HG03342 (cell line): ENCODE measurements around the gene INPP1.

Source experiments
- ATAC-seq: cut with Tn5 transposase; IDR thresholded peaks from one replicate; pipeline ENCODE4 v1.9.1; 2021; ENCODE audit warnings: mild to moderate bottlenecking, moderate library complexity; ENCODE audit not compliant: unreplicated experiment

Gene INPP1

GRCh38 chr2:190360561-190360960, 17.2 kb downstream of the INPP1 start:
- no peak for ATAC-seq

GRCh38 chr2:190360965-190361364, 17.6 kb downstream of the INPP1 start:
- no peak for ATAC-seq

GRCh38 chr2:190361572-190361971, 18.2 kb downstream of the INPP1 start:
- no peak for ATAC-seq

GRCh38 chr2:190362894-190363293, 19.5 kb downstream of the INPP1 start:
- no peak for ATAC-seq

GRCh38 chr2:190365499-190366204, 22.3 kb downstream of the INPP1 start:
- ATAC-seq = no peak

GRCh38 chr2:190366248-190366753, 22.9 kb downstream of the INPP1 start:
- no peak for ATAC-seq

GRCh38 chr2:190367091-190367490, 23.7 kb downstream of the INPP1 start:
- ATAC-seq = no peak

- ATAC-seq = no peak
These were observed 26.2 kb downstream of the INPP1 start for GRCh38 chr2:190369635-190370034.

GRCh38 chr2:190376083-190376482, 32.7 kb downstream of the INPP1 start:
- ATAC-seq = no peak

- ATAC-seq = no peak
These were observed 33.3 kb downstream of the INPP1 start for GRCh38 chr2:190376591-190377245.

- no peak for ATAC-seq
These were observed 35.5 kb downstream of the INPP1 start for GRCh38 chr2:190378880-190379237.

GRCh38 chr2:190379249-190379964, 36.0 kb downstream of the INPP1 start:
- no peak for ATAC-seq

- no peak for ATAC-seq
These were observed 37.6 kb downstream of the INPP1 start for GRCh38 chr2:190380962-190381412.

GRCh38 chr2:190382851-190383250, 39.5 kb downstream of the INPP1 start:
- ATAC-seq = peak; percentile 89

GRCh38 chr2:190387422-190387821, 44.0 kb downstream of the INPP1 start:
- no peak for ATAC-seq

- no peak for ATAC-seq
These were observed 52.9 kb downstream of the INPP1 start for GRCh38 chr2:190396271-190396670.

- no peak for ATAC-seq
These were observed 59.7 kb downstream of the INPP1 start for GRCh38 chr2:190402986-190403603.

GRCh38 chr2:190404487-190404886, 61.1 kb downstream of the INPP1 start:
- ATAC-seq = no peak

GRCh38 chr2:190405070-190405469, 61.7 kb downstream of the INPP1 start:
- ATAC-seq = no peak

- ATAC-seq = no peak
These were observed 62.6 kb downstream of the INPP1 start for GRCh38 chr2:190405995-190406394.

GRCh38 chr2:190406805-190407204, 63.4 kb downstream of the INPP1 start:
- ATAC-seq = no peak
